C1 segment of cervical spinal cord (tissue), 14 donors: ENCODE results near the gene NFYA.

Experiments
- DNase-seq, 14 donors: peaks; one replicate each; lab custom pipeline; 2025; lab: John Stamatoyannopoulos, UW

The NFYA gene

GRCh38 chr6:41046084-41046483 is 26.7 kb upstream of the NFYA start:
- no peak for DNase-seq

- DNase-seq = no peak
Observed at GRCh38 chr6:41047306-41047705, 25.5 kb upstream of the NFYA start.

DNA sequence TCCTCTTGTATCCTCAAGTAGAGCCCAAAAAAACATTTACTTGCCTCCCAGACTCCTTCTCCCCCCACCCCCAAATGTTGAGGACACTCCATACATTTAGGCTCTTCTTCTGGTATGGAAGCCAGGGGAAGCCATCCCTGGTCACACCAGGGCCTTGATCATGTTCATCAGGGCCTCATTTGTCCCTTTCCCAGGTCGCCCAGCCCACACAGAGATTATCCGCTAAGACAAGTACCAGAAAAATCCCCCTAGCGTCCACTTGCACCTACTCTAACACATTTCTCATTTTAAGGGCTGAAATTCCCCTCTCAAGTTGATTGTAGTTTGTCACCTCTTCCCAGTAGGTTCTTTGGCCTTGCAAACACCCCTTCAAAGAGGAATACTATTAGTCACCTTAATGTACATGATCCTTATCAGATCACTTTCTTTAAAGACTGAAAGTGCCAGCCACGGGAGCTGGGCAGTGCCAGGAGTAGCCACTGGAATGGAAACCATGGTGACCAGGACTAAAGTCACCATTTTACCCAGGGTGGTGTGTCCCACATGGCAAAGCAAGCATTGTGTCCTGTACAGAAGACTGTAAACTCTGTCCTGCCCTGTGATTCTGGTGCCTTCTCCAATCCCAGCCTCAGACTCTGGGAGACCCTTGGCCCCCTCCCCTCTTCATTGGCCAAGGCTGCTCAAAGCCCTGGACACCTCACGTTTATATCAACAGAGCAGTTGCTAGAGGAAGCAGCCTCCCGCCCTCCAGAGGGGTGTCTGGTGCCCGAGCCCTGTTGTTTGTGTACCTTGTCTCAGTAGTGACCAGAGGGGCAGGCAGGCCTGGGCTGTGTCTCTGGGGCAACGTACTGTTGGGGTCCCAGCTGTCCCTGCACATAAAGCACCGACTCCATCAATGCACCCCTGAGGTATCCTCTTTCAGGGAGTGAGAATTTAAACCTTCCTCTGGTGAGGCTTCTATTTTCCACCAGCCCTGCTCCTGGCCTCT is 24.7 kb upstream of the NFYA start:
- DNase-seq = no peak

DNA sequence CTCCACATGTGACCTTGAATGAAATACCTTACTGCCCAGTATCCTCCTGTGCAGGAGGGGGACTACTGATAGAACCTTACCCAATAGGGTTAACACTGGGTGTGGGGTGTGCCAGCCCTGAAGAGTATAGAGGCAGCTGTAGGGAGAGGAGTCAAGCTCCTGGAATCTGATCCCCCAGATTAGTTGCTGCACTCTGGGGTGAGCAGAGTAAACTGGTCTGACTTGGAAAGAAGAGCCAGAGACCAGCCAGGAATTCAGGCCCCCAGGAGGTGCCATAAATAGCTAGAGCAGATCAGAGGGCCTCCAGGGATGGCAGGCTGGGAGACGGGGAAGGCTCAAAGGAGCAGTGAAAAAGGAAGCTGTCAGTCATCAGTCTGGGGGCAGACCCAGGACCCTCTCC is 23.3 kb upstream of the NFYA start:
- no peak for DNase-seq

- DNase-seq = no peak
Observed at GRCh38 chr6:41049955-41050354, 22.8 kb upstream of the NFYA start.

GRCh38 chr6:41050536-41050935 is 22.2 kb upstream of the NFYA start:
- DNase-seq = no peak

- DNase-seq = no peak
Observed at GRCh38 chr6:41051873-41052272, 20.9 kb upstream of the NFYA start.

DNA sequence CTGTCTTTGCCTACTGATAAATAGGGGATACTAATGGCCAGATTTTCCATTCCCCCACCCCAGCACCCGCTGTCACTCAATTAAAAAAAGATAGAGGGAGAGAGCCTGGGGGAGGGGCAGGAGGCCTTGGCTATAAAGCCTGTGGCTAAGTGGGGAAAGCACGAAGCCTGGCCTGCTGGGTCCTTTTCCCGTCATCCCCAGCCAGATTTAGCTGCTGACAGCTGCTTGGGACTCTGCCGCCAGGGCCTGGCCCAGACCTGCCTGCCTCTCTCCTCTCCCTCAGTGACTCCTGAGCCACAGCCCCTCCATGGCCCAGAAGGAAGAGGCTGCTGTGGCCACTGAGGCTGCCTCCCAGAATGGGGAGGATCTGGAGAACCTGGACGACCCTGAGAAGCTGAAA is 19.7 kb upstream of the NFYA start, which contains the start of gene APOBEC2:
Gene APOBEC2, plus strand, starts transcription at position 162 of the 400 bp plus-strand sequence. Its CDS starts 146 bp downstream, at position 308.
- DNase-seq = no peak

DNA sequence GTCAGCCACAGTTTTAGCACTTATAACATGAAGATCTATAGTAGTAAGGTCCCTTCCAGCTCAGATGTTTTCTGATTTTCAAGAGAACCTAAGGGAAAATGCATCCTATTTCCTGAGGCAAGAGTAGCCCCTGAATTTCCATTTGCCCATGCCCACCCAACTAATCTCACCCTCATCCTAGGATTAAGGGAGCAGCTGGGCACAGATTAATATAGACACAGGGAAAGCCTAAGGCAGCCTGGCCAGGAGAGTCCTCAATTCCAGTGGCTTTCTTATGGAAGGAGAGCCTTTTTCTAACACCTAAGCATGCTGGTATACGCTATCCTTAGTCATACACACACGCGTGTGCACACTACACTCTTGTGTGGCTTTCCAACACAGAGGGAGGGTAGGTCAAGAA is 18.3 kb upstream of the NFYA start:
- no peak for DNase-seq

GRCh38 chr6:41055149-41055548 is 17.6 kb upstream of the NFYA start:
- DNase-seq = no peak

DNA sequence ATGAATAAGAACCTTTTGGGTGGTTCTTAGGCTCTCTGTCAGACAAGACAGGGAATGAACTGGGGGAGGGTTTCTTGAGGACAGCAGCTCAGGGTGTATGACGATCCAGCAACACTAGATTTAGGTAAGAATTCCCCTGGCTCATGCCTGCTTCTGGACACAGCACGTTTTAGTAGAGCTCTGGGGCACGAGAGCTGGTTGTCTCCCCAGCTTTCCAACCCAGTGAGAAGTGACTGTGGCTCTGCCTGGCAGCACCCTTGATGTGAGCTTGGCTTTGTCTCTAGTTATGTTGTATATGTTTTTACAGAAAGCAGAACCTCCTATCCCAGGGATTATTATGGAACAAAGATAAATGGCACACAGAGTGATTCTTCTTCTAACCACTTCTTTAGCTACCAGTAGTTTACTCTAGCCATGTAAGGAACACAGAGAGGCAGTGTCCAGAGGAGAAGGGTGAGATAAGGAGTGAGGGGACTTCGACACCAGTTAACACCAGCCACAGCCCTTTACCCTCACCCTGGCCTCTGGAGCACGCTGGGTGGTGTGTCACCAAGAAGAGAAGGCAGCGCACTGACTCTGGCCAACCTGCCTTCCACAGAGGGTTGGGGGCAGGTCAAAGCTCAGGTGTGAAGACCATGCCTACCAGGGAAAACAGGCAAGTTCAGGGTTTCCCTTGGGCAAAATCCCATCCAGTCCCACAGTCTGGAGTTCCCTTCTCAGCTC is 15.8 kb upstream of the NFYA start:
- DNase-seq = no peak

DNA sequence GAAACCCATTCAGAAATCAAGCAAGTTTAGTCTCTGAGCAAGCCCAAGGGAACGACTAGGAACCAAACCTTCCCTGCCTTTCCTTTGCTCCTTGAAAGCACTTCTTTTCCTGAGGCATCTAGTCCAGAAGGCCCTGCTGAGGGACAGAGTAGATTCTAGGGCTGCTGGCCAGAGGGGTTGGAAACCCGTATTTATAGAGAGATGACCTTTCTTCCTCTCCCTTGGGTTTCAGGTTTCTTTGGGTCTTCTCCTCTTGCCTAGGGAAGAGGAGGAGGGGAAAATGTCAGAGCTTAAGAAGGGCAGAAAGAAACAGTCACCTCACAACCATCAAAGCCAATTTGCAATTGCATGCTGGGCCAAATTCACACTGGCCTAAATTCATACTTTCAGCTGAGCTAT is 14.0 kb upstream of the NFYA start:
- no peak for DNase-seq

GRCh38 chr6:41059556-41059955 is 13.2 kb upstream of the NFYA start:
- no peak for DNase-seq

- no peak for DNase-seq
Observed at GRCh38 chr6:41061196-41061726, 11.5 kb upstream of the NFYA start.

DNA sequence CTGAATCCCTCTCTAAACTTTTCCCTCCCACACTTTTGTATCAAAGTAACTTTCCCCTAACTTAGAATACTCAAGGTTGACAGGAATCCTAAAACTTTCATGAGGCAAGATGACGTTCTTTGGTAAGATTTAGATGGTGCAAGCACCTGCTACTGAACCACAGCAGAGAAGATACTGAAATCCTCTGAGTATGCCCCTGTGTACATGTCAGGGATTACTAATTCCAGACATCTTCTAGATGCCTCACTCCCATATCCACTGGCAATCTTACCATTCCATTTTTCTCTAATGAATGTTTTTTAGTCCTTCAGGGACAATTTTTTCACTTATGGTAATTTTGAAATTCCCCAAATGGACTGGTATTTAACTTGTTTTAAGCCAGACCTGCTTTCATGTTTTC is 10.7 kb upstream of the NFYA start:
- DNase-seq = no peak

- DNase-seq = no peak
Observed at GRCh38 chr6:41063884-41064285, 8.9 kb upstream of the NFYA start.

- DNase-seq = no peak
Observed at GRCh38 chr6:41064841-41065240, 7.9 kb upstream of the NFYA start.

DNA sequence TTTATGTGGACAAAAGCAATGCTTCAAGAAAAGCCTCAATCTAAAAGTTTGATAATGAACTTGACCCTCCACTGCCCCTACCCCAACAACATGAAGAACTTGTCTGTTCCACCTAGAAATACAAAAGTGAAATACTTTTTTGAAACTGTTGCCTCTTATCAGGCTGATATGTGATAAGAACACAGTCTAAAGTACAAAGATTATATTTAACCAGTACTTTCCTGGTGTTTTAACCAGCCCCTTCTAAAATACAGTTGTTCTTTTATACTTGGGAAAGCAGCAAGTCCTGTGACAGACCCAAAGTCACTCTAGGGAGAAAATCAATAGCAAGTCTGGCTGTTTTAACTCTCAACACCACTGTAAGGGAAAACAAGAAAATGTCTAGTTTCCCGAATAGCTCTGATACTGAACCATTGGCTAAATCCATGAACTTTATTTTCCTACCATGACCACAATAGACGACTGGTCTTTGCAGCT is 7.2 kb upstream of the NFYA start:
- DNase-seq = no peak

GRCh38 chr6:41066867-41067304 is 5.9 kb upstream of the NFYA start:
- DNase-seq = peak in 8 of 14 donors; percentile 6 to 56 (median 40)

- DNase-seq = no peak
Observed at GRCh38 chr6:41071501-41071922, 1.3 kb upstream of the NFYA start.

- DNase-seq = peak; percentile 98 to 100 (median 100)
Observed at GRCh38 chr6:41071923-41072835, 595 bp upstream of the NFYA start, which contains the start of gene OARD1. TSS of gene OARD1 (minus strand) at chr6:41072356. CDS start at chr6:41071634, 722 bp downstream.
